Measurements from ENCODE around the gene GPC3. TPM values are rescaled to one million over a fixed set of nuclear protein-coding genes. Genes with fewer than 3 reads are reported as not detected.

Gene GPC3
- polyA plus RNA-seq, 2 of the 4 experiments (the other 2 are of a cell fraction): not detected

- TF ChIP-seq, protein P1, sequence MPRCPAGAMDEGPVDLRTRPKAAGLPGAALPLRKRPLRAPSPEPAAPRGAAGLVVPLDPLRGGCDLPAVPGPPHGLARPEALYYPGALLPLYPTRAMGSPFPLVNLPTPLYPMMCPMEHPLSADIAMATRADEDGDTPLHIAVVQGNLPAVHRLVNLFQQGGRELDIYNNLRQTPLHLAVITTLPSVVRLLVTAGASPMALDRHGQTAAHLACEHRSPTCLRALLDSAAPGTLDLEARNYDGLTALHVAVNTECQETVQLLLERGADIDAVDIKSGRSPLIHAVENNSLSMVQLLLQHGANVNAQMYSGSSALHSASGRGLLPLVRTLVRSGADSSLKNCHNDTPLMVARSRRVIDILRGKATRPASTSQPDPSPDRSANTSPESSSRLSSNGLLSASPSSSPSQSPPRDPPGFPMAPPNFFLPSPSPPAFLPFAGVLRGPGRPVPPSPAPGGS (IDR thresholded peaks at IDR 0.05): no peak
- no peak for TF ChIP-seq NFE2L2 (conservative IDR thresholded peaks at IDR 0.05; ENCODE audit: low read length)
- TF ChIP-seq HOXA7 (CRISPR knock-in tag; IDR thresholded peaks at IDR 0.05): no peak
- TF ChIP-seq RFX5 (IDR thresholded peaks at IDR 0.05): no peak
These were observed 167.4 kb downstream of the GPC3 start (continued) for GRCh38 chrX:133818019-133818418.

DNA sequence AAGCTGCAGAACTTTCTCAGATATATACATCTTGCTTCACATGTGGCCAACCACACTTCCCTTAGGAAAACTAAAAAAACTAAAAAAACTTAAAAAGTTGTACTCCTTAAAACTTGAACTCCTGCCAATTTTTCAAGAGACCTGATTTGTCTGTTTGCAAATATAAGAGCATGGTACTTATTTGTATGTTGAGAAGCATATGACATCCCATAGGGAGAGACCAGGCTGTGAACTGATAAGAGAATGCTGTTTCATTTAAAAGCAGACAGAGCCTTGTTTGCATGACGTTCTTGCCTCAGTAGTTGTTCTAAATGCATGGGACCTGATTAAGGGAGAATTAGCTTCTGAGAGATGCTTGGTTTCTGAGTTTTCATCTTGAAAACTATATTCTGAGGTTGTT, 169.9 kb downstream of the GPC3 start:
- DNase-seq (ENCODE audit: low read depth in 1 of 2, low spot score in 1 of 2) (no peak), ATAC-seq (no peak), FAIRE-seq (no peak)
- no peak overlapping the region for H3K27ac ChIP-seq
- ChIA-PET CTCF (no interaction called here), POLR2A (no interaction called here)
- H3K4me3 ChIP-seq: no peak overlapping the region
- TF ChIP-seq POLR2A (IDR thresholded peaks at IDR 0.05; ENCODE audit: low read length) (no peak), ZSCAN20 (CRISPR knock-in tag; IDR thresholded peaks at IDR 0.05) (no peak), RAD21 (conservative IDR thresholded peaks at IDR 0.05 in 1 of 2, IDR thresholded peaks at IDR 0.05 in 1 of 2) (no peak), TFCP2L1 (CRISPR knock-in tag; IDR thresholded peaks at IDR 0.05) (no peak), CHD2 (IDR thresholded peaks at IDR 0.05; ENCODE audit: low read length, partially characterized antibody) (no peak), NFE2L2 (conservative IDR thresholded peaks at IDR 0.05; ENCODE audit: low read length) (no peak), RFX5 (IDR thresholded peaks at IDR 0.05) (no peak), MYC (IDR thresholded peaks at IDR 0.05; ENCODE audit: borderline replicate concordance, low read length) (no peak), NR3C1 (IDR thresholded peaks at IDR 0.05) (no peak), SREBF2 (IDR thresholded peaks at IDR 0.05) (no peak), BHLHE40 (IDR thresholded peaks at IDR 0.05; ENCODE audit: low read depth, low read length) (no peak), CBX2 (IDR thresholded peaks at IDR 0.05; ENCODE audit: borderline replicate concordance, low read depth) (no peak), PHF8 (IDR thresholded peaks at IDR 0.05; ENCODE audit: borderline replicate concordance, low read depth) (no peak), ZNF302 (CRISPR knock-in tag; IDR thresholded peaks at IDR 0.05) (no peak), CBX8 (IDR thresholded peaks at IDR 0.05) (no peak), HOXB13 (CRISPR knock-in tag; IDR thresholded peaks at IDR 0.05; ENCODE audit: low read depth) (no peak)
- TF ChIP-seq, protein P2, sequence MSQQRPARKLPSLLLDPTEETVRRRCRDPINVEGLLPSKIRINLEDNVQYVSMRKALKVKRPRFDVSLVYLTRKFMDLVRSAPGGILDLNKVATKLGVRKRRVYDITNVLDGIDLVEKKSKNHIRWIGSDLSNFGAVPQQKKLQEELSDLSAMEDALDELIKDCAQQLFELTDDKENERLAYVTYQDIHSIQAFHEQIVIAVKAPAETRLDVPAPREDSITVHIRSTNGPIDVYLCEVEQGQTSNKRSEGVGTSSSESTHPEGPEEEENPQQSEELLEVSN (IDR thresholded peaks at IDR 0.05; ENCODE audit: borderline replicate concordance, low read depth): no peak
- TF ChIP-seq, protein P3, sequence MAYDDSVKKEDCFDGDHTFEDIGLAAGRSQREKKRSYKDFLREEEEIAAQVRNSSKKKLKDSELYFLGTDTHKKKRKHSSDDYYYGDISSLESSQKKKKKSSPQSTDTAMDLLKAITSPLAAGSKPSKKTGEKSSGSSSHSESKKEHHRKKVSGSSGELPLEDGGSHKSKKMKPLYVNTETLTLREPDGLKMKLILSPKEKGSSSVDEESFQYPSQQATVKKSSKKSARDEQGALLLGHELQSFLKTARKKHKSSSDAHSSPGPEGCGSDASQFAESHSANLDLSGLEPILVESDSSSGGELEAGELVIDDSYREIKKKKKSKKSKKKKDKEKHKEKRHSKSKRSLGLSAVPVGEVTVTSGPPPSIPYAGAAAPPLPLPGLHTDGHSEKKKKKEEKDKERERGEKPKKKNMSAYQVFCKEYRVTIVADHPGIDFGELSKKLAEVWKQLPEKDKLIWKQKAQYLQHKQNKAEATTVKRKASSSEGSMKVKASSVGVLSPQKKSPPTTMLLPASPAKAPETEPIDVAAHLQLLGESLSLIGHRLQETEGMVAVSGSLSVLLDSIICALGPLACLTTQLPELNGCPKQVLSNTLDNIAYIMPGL (CRISPR knock-in tag; IDR thresholded peaks at IDR 0.05; ENCODE audit: borderline replicate concordance): no peak
- no peaks in the 10 kb centered on the region for H3K9me3 ChIP-seq
- 5% methylated on average over 1 of the region's 1 CpG for WGBS (ENCODE audit: missing lambda C conversion rate)
- H3K4me1 ChIP-seq: no peaks in the 10 kb centered on the region
- no peak overlapping the region for H3K4me2 ChIP-seq

DNA sequence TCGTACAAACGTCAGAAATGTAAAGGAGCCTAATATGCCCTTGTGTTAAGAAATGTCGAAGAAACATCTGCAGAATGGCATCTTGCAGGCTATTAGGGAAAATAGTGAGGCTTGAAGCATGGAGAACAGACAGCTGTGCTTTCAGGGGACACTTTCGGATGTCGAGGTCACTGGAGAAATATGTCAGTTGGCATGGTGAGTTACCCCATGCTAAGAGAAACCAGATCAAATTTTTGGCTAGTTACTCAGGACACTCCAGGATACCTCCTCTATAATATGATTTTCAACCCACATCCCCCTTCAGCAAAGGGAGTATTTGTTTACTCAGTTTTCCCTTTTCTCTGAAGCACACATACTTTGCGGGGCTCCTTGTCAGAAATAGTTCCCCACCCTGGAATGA, 171.4 kb downstream of the GPC3 start:
- Histone ChIP-seq H3K27ac (no peak overlapping the region), H3K9me3 (no peaks in the 10 kb centered on the region), H3K4me3 (no peak overlapping the region), H3K4me1 (no peaks in the 10 kb centered on the region), H3K4me2 (no peak overlapping the region)
- FAIRE-seq (no peak), DNase-seq (ENCODE audit: low read depth in 1 of 2, low spot score in 1 of 2) (no peak), ATAC-seq (no peak)
- TF ChIP-seq, protein P4, sequence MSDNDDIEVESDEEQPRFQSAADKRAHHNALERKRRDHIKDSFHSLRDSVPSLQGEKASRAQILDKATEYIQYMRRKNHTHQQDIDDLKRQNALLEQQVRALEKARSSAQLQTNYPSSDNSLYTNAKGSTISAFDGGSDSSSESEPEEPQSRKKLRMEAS (IDR thresholded peaks at IDR 0.05): no peak
- TF ChIP-seq, protein P1 (IDR thresholded peaks at IDR 0.05): no peak
- no peak for TF ChIP-seq TFCP2L1 (CRISPR knock-in tag; IDR thresholded peaks at IDR 0.05)
- TF ChIP-seq ZC3H11A (IDR thresholded peaks at IDR 0.05): no peak
- TF ChIP-seq KDM5A (IDR thresholded peaks at IDR 0.05): no peak
- no peak for TF ChIP-seq PHF8 (IDR thresholded peaks at IDR 0.05; ENCODE audit: borderline replicate concordance, low read depth)
- TF ChIP-seq HOXA7 (CRISPR knock-in tag; IDR thresholded peaks at IDR 0.05): no peak
- TF ChIP-seq, protein P3 (CRISPR knock-in tag; IDR thresholded peaks at IDR 0.05; ENCODE audit: borderline replicate concordance): no peak
- no peak for TF ChIP-seq MYC (IDR thresholded peaks at IDR 0.05; ENCODE audit: borderline replicate concordance, low read length)
- TF ChIP-seq FOSB (CRISPR knock-in tag; IDR thresholded peaks at IDR 0.05): no peak
- TF ChIP-seq, protein P5, sequence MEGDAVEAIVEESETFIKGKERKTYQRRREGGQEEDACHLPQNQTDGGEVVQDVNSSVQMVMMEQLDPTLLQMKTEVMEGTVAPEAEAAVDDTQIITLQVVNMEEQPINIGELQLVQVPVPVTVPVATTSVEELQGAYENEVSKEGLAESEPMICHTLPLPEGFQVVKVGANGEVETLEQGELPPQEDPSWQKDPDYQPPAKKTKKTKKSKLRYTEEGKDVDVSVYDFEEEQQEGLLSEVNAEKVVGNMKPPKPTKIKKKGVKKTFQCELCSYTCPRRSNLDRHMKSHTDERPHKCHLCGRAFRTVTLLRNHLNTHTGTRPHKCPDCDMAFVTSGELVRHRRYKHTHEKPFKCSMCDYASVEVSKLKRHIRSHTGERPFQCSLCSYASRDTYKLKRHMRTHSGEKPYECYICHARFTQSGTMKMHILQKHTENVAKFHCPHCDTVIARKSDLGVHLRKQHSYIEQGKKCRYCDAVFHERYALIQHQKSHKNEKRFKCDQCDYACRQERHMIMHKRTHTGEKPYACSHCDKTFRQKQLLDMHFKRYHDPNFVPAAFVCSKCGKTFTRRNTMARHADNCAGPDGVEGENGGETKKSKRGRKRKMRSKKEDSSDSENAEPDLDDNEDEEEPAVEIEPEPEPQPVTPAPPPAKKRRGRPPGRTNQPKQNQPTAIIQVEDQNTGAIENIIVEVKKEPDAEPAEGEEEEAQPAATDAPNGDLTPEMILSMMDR (IDR thresholded peaks at IDR 0.05): no peak
- no peak for TF ChIP-seq RAD21 (conservative IDR thresholded peaks at IDR 0.05 in 1 of 2, IDR thresholded peaks at IDR 0.05 in 1 of 2)
- POLR2A ChIA-PET: no interaction called here
- WGBS (ENCODE audit: missing lambda C conversion rate): 15% methylated on average over 6 of the region's 6 CpGs
- CTCF ChIA-PET: interaction anchor here (1.2 to 1.6 kb wide), 2 partner anchors 21 to 27 kb away, joined by 3 to 4 read pairs; no protein-coding TSS in a partner anchor
